ENCODE data around the gene ACER3.
A peak's percentile ranks its signal among the peaks of the same experiment; 100 is the strongest.

DNA sequence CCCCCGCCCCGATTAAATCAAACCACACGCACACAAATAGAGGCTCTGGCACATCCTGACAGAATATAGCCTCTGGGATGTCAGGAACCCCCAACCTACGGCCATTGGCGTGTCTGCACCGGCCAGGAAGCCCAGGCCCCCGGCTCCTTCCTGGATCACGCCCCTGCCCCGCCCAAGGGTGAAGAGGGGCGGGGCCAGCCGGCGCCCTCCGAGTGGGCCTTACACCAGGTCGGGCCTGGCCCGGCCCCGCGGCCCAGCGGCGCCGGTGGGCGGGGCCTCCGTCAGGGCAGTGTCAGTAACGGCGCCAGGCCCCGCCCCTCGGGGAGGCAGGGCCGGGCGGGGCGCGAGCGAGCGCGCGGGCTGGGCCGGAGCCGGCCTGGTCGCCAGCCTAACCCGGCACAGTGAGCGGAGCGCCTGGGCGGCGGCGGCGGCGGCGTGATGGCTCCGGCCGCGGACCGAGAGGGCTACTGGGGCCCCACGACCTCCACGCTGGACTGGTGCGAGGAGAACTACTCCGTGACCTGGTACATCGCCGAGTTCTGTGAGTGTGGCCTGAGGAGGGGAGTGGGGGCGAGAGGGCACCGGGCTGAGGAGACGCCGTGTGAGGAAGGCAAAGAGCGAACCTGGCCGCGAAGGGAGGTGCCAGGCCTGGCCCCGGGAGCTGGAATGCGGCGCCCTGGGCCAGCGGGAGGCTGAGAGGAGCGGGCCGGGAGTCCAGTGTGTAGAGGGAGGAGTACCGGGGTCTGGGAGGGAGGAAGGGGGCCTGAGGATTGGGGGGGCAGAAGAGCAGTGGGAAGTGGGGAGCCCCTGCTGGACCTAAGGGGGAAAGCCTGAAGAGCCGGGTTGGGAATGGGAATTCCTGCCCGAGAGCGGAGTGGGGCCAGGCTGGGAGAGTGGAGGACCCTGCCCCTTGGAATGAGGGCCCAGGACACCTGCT lies at the start of gene ACER3:
- peak in 2 of 6 experiments; percentile 11 to 14 for TF ChIP-seq CTCF (IDR thresholded peaks at IDR 0.05)
- peak; percentile 70 to 97 for TF ChIP-seq POLR2A (IDR thresholded peaks at IDR 0.05)

Measured in thyroid gland (tissue), 4 donors.